ENCODE data around the gene MYL5.

DNA sequence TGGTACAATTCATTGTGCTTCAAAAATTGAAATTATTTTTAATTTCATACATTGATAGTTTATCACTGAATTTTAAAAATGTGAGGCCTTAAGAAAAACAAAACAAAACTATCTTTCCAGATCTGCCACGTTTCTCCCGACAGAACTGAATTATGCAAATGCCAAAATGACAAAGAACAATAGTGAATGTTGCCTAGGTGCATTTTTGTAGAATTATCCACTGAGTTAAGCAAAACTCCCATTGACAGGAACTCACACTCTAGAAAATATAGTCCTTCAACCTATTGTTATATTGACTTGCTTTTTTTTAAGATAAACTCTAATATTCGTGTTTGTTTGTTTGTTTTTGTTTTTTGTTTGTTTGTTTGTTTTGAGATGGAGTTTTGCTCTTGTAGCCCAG, 37.8 kb downstream of the MYL5 start:
- TF ChIP-seq, protein P1, sequence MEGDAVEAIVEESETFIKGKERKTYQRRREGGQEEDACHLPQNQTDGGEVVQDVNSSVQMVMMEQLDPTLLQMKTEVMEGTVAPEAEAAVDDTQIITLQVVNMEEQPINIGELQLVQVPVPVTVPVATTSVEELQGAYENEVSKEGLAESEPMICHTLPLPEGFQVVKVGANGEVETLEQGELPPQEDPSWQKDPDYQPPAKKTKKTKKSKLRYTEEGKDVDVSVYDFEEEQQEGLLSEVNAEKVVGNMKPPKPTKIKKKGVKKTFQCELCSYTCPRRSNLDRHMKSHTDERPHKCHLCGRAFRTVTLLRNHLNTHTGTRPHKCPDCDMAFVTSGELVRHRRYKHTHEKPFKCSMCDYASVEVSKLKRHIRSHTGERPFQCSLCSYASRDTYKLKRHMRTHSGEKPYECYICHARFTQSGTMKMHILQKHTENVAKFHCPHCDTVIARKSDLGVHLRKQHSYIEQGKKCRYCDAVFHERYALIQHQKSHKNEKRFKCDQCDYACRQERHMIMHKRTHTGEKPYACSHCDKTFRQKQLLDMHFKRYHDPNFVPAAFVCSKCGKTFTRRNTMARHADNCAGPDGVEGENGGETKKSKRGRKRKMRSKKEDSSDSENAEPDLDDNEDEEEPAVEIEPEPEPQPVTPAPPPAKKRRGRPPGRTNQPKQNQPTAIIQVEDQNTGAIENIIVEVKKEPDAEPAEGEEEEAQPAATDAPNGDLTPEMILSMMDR (IDR thresholded peaks at IDR 0.05; ENCODE audit: insufficient read depth, low read length, poor library complexity, severe bottlenecking), result no peak
- TF ChIP-seq EZH2phosphoT487 (conservative IDR thresholded peaks at IDR 0.05; ENCODE audit: low read length), result no peak
